HepG2 (cell line): ENCODE data around the gene PPP2R5D. TPM values are rescaled to one million over a fixed set of nuclear protein-coding genes. Genes with fewer than 3 reads are reported as not detected.

ENCODE experiments used
- BRF2 ChIP-seq: sonication (generic); formaldehyde crosslinking; IDR thresholded peaks from 2 replicates; pipeline ENCODE4 v1.8.1; 2022; ENCODE audit warnings: mild to moderate bottlenecking, missing genetic modification reagents
- HNF4A ChIP-seq: sonication (generic); formaldehyde crosslinking; IDR thresholded peaks from 2 replicates; pipeline ENCODE4 v1.4.0; 2020; ENCODE audit warnings: missing genetic modification reagents
- MTA1 ChIP-seq: sonication (generic); formaldehyde crosslinking; IDR thresholded peaks from 2 replicates; pipeline ENCODE4 v1.4.0; 2020; ENCODE audit warnings: missing genetic modification reagents, mild to moderate bottlenecking, borderline replicate concordance
- REST ChIP-seq, 2 experiments: IDR thresholded peaks; 2 replicates each; pipeline ENCODE4 v1.6.1; 2011 to 2012; ENCODE audit warnings: low read length in 2 of 2, borderline replicate concordance in 1 of 2, low read depth in 1 of 2, mild to moderate bottlenecking in 1 of 2, moderate library complexity in 1 of 2
- RFX3 ChIP-seq: IDR thresholded peaks from 2 replicates; pipeline ENCODE4 v1.6.1; 2016; ENCODE audit warnings: missing biosample characterization, missing genetic modification reagents
- RFXAP ChIP-seq: sonication (generic); formaldehyde crosslinking; IDR thresholded peaks from 2 replicates; pipeline ENCODE4 v1.4.0; 2020; ENCODE audit warnings: missing genetic modification reagents, borderline replicate concordance
- RXRA ChIP-seq: sonication (generic); formaldehyde crosslinking; IDR thresholded peaks from 2 replicates; pipeline ENCODE4 v1.5.1; 2020; ENCODE audit warnings: missing genetic modification reagents
- SSRP1 ChIP-seq: IDR thresholded peaks from 2 replicates; pipeline ENCODE4 v1.6.1; 2016; ENCODE audit warnings: control low read depth
- ZFP36L2 ChIP-seq: sonication (generic); formaldehyde crosslinking; IDR thresholded peaks from 2 replicates; pipeline ENCODE4 v1.4.0; 2020; ENCODE audit warnings: missing genetic modification reagents
- ZNF10 ChIP-seq: sonication (generic); formaldehyde crosslinking; IDR thresholded peaks from 2 replicates; pipeline ENCODE4 v1.4.0; 2020; ENCODE audit warnings: mild to moderate bottlenecking, low read depth, missing genetic modification reagents, borderline replicate concordance
- polyA plus RNA-seq, 8 experiments: library from polyadenylated mRNA; depleted of rRNA in 3 of 8; stranded (reverse) in 7 of 8; unstranded in 1 of 8; fragments of >200 nt; fragmentation: Illumina TruSeq in 4 of 8; extraction: Trizol in 4 of 8; gene quantifications; 2 replicates each; pipeline versions ENCODE4 v1.2.1 to v1.2.3, GENCODE V29; 2011 to 2016; ENCODE audit warnings: low read depth in 4 of 8, missing spikeins in 1 of 8, mixed read lengths in 1 of 8; ENCODE audit not compliant: insufficient read depth in 1 of 8
- total RNA-seq, 5 experiments: library from RNA; depleted of rRNA; stranded (reverse); fragments of >200 nt; fragmentation: Illumina TruSeq; extraction: Trizol; gene quantifications; 2 replicates each; pipeline ENCODE4 v1.2.3, GENCODE V29; 2016; ENCODE audit warnings: low read depth in 1 of 5

Gene PPP2R5D
- total and polyA plus RNA-seq, 2 of the 13 experiments (the other 11 are each of a cell fraction or from before 2014, with no cell fraction given) = 53.7 to 60.4 TPM

- no peak for TF ChIP-seq ZNF10 (CRISPR knock-in tag)
- TF ChIP-seq MTA1 (CRISPR knock-in tag) = 0 out of 2 replicates have a peak, but pooled peaks have one; percentile 18
- TF ChIP-seq REST (IDR thresholded peaks at IDR 0.05; ENCODE audit: borderline replicate concordance in 1 of 2, low read depth in 1 of 2, low read length in 2 of 2) = no peak
- TF ChIP-seq BRF2 (CRISPR knock-in tag) = no peak
- TF ChIP-seq RXRA (CRISPR knock-in tag) = no peak
- TF ChIP-seq RFX3 = no peak
- no peak for TF ChIP-seq SSRP1
- TF ChIP-seq ZFP36L2 (CRISPR knock-in tag) = no peak
- no peak for TF ChIP-seq RFXAP
- TF ChIP-seq HNF4A (CRISPR knock-in tag) = no peak
- TF ChIP-seq, all 625 proteins: peak for 3
Measured at GRCh38 chr6:43037706-43038105, 53.3 kb downstream of the PPP2R5D start (continued).
